NCI-H526 treated with DMSO at 0.1 percent for 48 hours (cell line): Measurements from ENCODE around the gene SP4.

ENCODE experiments used
- DNase-seq: peaks from one replicate; lab custom pipeline; 2025; lab: John Stamatoyannopoulos, UW

The SP4 gene

DNA sequence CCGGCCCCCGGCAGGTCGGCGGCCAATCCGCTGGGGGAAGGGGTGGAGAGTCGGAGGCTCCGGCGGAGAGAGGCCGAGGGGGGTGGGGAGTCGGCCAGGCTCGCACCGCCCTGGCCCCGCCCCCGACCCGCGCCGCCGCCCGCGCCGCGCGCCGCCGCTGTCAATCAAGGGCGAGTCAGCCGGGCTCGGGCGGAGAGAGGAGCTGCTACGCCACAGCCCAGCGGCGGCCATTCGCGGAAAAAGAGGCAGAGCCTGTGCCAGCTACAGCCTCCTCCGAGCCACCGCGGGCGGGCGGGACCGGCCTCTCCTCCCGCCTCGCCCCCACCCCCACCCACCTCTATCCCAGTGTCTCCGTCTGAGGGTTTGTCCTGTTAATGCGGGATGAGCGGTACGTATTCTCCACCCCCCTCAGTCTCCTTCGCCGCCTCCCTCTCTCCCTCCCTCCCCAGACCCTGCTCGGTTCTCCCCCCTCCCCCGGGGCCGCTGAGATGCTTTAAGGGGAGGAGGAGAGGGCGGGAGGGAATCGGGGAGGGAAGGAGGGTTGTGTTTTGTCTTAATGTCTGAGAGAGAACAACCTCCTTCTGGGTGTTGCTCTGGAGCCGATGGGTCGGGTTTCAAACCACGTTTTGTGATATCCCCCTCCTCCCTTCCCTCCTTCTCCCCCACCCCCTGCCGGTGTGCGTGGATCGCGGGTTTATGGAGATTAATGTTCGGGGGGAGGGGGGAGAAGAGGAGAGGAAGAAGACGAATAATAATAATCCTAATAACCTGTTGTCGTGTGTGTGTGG is at the start of gene SP4:
Gene SP4, plus strand, starts transcription at position 213 of the 788 bp plus-strand sequence. Its CDS starts 169 bp downstream, at position 382.
- peak; percentile 93 for DNase-seq

- peak; percentile 31 for DNase-seq
These were observed 44.4 kb upstream of the SP4 start for GRCh38 chr7:21383227-21384220.

- DNase-seq = peak; percentile 86
These were observed 33.9 kb upstream of the SP4 start for GRCh38 chr7:21393937-21394336.

DNA sequence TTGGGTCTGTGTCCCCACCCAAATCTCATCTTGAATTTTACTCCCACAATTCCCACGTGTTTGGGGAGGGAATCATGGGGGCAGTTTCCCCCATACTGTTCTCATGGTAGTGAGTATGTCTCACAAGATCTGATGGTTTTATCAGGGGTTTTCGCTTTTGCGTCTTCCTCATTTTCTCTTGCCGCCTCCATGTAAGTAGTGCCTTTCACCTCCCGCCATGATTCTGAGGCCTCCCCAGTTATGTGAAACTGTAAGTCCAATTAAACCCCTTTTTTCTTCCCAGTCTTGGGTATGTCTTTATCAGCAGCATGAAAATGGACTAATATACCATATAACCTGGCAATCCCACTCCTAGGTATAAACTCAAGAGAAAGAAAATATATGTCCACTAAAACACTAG is 25.9 kb upstream of the SP4 start:
- no peak for DNase-seq

- no peak for DNase-seq
These were observed 19.9 kb upstream of the SP4 start for GRCh38 chr7:21407796-21408480.

DNA sequence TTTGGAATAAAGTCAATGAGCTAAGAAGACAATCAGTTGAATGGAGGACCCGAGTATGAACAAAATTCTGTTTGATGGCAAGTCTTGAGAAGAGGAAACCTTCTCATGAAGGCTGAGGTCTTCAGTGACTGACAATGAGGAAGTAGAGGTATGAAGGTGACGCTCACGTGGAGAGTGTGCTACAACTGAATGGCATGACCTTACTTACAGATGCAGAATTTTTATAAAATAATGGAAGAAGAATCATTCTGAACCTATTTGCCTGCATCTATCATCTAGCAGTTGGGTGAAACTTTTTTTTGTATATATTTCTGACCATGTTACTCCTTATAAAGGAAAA is 19.4 kb upstream of the SP4 start:
- no peak for DNase-seq

DNA sequence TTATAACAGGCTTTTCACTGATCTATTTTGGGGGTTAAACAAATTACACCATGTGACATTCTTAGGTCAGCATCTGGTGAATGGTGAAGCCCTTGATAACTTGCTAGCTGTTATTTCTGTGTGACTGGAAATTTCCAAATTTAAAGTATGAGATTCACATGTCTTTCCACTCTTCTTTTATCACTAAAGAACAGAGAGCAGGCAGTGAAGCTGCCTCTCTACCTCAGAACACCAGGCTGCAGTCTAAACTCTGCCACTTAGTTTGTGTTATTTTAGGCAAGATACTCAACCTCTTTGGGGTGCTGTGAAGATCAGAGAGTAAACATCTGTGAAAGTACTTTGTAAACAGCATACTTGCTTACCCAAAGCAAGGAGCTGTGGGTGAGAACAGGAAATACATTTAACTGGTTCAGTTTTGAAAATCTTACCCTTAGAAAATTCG is 15.5 kb upstream of the SP4 start:
- no peak for DNase-seq

DNA sequence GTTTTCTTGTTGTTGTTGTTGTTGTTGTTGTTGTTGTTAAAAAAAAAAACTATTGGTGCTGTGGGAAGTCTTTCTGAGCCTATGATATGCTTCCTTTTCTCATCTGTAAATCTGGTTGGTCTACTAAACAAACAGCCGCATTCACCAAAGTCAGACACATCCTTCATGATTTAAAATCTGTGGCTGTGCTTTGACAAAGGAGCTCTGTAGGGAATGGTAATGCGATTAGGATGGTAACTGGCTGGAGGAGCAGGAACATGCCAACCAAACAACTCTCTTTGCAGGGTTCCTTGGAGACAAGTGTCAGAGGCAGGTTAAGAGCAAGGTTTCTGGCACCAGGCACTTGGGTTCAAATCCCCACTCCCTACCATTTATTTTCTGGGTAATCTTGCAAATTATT is 14.9 kb upstream of the SP4 start:
- no peak for DNase-seq

GRCh38 chr7:21413502-21413901 is 14.4 kb upstream of the SP4 start:
- DNase-seq = no peak

DNA sequence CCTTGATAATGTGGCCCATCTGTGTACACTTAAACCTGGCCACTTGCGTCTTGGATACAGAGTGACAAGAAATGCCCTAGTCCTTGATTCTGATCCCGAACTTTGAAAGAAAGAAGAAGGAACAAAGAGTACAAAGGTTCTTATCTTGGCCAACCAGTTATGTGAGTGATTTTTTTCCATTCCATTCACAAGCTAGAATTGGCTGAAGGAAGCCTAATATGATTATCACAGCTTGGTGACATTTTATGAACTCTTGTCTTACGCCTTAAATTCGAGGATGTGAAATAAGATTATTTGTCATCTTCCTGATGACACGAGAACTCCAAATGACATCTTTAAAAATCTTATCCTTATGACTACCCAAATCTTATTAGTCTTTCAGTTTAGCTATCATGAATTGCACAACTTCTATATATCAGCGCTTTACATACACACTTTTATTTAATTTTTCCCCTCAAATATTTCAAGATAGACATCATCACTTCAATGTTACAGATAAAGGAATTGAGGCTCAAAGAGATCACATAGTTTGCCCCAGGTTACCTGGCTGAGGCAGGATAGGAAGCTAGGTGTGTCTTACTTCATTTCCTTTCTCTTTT is 13.0 kb upstream of the SP4 start:
- DNase-seq = no peak

DNA sequence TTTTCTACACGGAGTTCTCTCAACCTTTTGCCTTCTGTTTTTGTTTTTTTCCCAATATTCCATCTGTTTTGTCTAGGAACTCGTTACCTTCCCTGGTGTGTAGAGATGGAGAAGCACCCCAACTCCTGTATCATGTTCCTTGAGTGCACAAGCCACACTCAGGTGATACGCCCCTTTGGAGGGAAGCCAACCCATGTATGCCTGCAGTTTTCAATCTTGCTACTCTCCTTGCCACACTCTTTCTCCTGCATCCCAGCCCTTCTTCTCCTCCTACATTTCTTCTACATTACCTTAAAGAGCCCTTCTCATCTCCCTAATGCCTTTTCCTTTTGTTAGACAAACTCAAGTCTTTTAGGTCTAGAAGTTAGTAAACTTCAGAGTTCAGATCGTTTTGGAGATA is 10.2 kb upstream of the SP4 start:
- no peak for DNase-seq

DNA sequence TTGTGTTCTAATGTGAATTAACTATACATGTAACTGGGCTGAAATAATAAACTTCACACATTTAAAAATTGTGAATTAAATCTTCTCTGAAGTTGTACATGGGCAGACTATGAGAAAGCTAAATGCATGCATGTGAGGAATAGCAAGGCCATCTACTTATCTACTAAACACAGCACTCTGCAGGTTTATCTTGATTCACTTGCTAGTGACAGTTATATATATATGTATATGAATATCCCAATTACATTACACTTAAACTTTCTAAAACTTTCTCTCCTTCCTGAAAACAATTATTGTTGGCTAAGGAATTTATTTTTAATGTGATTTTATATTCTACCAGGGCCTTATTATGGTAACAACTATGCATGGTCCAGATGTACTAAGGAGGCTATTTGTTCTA is 5.1 kb upstream of the SP4 start:
- no peak for DNase-seq

GRCh38 chr7:21425290-21425689 is 2.6 kb upstream of the SP4 start:
- no peak for DNase-seq

DNA sequence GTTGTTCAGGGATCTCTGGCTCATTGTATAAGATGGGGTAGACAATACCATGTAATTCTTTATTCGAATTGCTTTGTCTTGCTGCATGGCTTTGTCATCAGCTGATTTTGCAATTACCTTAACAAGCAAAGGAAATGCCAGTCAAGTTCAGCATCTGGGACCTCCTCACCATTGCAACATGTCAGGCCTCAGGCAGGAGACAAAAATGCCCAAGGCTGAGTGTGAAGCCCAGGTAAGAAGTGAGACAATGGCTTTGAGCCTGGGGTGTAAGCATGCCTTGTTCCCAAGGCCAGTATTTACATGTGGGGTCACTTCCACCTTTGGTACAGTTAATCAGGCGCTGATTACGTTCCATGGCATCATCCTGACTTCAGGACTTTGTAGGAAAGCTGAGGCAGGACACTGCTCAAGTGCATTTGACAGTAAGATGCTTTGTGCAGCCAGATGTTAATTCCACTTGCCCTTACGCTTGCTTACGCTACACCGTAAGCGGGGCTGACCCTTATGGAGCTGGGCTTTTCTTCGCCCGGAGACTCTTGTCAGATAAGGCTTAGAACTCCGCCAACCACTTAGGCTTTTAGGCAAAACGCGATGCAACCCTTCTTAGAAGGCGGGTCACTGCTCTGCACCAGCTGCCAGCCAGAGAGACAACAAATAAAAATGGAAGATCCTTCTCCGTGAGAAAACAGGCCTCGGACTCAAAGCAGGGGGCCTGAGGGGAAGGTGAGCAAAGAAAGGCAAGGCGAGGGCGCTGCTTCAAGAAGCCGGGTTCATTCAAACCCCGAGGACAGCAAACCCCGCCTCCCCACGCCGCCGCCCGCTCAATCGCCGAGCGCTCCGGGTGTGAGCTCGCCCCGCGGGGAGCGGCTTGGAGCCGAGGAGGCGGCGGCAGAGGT is 1.3 kb upstream of the SP4 start:
- DNase-seq = no peak

- DNase-seq = peak; percentile 98
These were observed 557 bp upstream of the SP4 start for GRCh38 chr7:21427182-21427870.

DNA sequence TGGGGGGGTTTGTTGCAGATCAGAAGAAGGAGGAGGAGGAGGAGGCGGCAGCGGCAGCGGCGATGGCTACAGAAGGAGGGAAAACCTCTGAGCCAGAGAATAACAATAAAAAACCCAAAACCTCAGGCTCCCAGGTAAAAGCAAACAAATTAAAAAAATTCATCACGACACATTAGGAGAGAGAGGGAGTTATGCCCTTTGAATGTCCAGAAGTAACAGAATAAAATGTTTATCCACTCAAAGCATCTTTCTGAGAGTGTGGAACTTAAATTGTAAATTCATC is 717 bp downstream of the SP4 start:
- DNase-seq = no peak

DNA sequence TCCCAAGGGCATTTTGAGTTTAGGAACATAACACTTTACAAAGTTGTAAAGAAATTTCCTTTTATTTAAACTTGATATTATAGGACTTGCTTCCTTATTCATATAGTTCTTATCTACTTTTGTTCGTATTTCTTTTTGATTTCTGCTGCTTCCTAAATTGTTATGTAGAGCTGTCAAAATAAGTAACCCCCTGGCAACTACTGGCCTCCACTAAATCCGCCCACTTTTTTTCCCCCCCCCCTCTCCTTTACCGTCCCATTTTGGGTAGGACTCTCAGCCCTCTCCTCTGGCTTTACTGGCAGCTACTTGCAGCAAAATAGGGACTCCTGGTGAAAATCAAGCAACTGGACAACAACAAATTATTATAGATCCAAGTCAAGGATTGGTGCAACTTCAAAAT is 1.1 kb downstream of the SP4 start:
- DNase-seq = no peak

GRCh38 chr7:21429786-21430574 is 2.1 kb downstream of the SP4 start:
- DNase-seq = no peak

- no peak for DNase-seq
These were observed 2.7 kb downstream of the SP4 start for GRCh38 chr7:21430575-21430954.
